ENCODE results near the gene PSMA1.
"Not testable (repeated sequence)": the region's sequence is repeated elsewhere in the genome, so short reads cannot be mapped to it uniquely, and the experiment has no call there.

Gene PSMA1

GRCh38 chr11:14519917-14520746, at the start of gene PSMA1:
TSS of gene PSMA1 (minus strand) at chr11:14520386. CDS start at chr11:14520299, 87 bp downstream.
- DNase-seq: peak; percentile 98 to 99

GRCh38 chr11:14569516-14569915, 49.3 kb upstream of the PSMA1 start:
- not testable (repeated sequence) for DNase-seq

- DNase-seq: no peak
Measured at GRCh38 chr11:14567064-14567651, 47.0 kb upstream of the PSMA1 start.

DNA sequence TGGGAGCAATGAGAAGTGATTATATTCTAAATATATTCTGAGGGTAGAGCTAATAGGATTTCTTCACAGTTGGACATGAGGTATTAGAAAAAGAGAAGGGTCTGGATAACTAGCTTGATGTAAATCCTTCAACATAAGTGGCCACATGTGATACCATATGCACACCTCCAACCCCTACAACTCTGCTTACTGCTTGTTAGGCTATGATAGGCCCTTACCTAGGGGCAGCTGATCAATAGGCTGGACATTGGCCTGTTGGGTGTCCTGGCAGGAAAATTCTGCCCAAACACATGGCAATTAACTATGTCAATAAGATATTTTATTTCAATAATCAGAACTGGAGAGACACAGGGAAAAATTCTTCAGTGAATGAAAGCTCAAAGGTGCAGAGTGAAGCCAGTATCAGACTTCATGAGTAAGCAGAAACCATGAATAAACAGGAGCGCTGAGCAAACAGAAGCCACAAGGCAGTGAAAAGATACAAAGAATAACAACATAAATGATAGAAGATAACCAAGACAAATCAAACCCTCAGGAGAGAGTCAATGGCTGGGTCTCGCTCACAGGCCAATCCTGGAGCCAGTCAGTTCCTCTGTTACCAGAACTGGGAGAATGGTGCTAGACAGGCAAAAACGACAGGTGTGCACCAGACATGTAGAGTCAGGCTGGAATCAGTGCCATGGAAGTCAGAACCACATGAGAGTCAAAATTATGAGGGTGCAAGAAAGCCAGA, 46.3 kb upstream of the PSMA1 start:
- DNase-seq: no peak

DNA sequence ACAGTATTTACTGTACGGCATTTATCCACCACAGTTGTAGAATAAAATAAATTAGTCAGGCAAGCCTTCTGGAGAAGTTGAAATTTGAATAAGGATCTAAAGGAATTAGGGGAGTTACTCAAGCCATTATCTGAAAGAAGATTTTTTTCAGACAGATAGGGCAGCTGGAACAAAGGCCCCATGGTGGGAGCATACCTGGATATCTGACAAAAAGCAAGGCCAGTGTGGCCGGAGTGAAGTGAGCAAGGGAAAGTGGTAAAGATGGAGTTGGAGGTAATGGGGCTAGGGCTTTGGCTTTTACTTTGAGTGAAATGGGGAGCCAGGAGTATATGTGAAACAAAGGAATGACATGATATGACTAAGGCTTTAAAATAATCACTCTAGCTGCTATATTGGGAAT, 45.7 kb upstream of the PSMA1 start:
- DNase-seq: no peak

- DNase-seq: no peak
Measured at GRCh38 chr11:14555818-14556217, 35.6 kb upstream of the PSMA1 start.

DNA sequence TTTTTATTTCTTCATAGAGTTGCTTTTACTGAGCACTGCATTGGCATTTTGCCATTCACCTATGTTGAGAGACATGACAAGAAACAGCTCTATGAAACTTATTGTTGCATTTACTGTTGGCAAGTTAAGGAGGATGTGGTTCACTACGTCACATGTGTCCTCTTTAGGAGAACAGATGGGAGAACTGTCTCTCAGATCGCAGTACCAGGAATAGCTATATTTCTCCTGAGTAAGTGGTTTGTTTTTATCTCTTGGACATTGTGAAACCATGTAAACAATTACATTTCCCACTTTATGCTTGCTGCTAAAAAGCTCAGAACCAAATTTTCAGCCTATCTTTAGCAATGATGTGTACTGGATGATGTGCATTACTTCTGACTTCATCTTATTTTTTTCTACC, 34.8 kb upstream of the PSMA1 start:
- DNase-seq: peak; percentile 43

- DNase-seq: no peak
Measured at GRCh38 chr11:14552089-14552488, 31.9 kb upstream of the PSMA1 start.

GRCh38 chr11:14551380-14551779, 31.2 kb upstream of the PSMA1 start:
- no peak for DNase-seq

GRCh38 chr11:14549891-14550290, 29.7 kb upstream of the PSMA1 start:
- no peak for DNase-seq

- no peak for DNase-seq
Measured at GRCh38 chr11:14547440-14547839, 27.3 kb upstream of the PSMA1 start.

DNA sequence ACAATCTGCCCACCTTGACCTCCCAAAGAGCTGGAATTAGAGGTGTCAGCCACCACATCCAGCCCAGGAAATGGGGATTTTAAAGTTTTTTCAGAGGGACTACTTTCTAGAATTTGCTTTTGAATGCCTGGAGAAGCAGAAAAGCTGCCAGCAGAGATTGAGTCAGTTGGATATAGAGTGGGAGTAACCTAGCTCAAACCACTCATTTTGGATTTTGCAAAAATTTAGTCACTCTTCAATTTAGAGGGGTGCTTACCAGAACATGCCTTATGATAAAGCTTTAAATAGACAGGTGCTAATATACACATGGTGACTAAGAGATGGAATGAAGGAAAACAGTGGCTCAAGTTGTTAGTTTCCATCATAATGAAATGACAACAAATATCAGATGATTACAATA, 26.5 kb upstream of the PSMA1 start:
- DNase-seq: no peak

- DNase-seq: peak; percentile 41 to 61
Measured at GRCh38 chr11:14544611-14545010, 24.4 kb upstream of the PSMA1 start.

DNA sequence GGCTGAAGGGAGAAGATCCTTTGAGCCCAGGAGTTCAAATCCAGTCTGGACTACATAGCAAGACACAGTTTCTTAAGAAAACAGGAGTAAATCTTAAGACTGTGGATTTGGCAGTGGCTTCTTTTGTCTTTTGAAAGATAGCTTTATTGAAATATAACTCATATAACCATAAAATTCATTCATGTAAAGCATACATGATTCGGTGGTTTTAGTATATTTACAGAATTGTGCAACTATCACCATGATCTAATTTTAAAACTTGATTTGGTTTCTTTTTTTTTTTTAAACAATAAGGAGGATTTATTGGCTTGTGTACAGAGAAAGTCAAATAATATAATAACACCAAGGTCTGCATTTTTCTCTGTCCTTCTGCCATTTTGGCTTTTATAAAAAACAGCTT, 23.1 kb upstream of the PSMA1 start:
- no peak for DNase-seq

DNA sequence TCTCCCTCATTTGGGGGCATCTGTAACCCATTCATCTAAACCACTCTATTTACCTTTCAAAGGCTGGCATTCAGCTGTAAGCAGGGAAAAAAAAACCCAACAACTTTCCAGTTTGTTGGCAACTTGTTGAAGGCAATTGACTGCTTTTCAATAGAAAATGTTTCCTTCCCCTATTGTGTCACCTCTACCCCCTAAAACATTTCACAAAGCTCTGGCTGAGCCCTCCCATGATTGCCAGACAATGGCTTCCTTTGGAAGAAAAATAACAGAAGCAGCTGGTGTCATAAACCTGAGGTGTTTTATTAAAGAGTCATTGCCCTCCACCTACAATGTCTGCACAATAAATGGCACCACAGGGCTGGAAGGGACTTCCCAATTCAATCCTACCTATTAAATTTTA, 22.1 kb upstream of the PSMA1 start:
- no peak for DNase-seq

DNA sequence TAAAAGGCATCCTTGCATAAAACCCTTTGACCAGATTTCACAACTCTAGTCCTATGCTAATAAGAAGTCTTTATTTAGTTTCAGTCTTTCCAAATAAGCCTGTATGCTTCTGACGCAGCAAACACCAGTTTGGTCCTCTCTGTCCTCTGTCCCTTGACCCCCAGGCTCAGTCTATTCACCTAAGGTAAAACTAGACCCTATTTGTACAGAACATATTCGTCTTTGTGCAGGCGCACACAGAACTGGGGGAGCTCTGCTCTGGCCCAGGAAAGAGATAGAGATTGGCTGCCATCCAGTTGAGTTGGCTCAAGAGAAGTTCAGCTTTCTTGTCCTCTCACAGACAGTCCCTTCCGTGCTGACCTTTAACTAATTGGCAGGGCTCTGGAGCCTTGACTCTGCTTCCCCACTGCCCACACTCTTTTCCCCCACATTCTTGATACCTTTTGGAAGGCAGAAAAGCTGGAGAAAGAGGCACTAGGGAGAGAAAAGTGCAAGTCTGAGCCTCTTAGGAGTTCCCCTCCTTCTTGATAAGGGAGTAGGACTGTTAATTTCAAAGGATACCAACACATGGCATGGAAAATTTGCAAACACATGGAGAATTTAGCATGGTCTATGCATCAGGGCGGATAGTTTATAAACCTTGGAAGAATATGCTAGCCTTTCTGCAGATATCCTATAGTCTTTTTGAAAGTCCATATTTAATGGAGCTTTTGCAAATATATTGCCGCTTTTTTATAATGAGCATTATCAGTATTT, 21.2 kb upstream of the PSMA1 start:
- DNase-seq: no peak

DNA sequence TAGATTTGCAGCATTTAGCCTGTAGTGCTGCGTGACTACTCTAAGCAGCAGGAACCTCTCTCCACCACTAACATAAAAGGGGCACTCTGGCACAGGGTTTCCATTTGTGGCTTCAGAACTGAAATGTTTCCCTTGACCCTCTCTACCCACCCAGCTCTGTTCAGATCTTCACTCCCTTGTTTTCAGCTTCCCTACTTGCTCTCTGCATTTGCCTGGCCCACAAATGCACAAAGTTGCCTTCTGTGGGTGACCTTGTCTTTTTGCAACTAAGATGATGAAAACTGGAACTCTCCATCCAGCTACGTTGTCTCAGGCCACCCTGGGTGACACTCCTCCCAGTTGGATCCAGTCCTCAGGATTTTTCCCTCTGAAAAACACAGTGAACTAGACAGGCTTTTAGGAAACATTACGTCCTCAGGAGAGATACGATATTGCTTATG, 19.8 kb upstream of the PSMA1 start:
- no peak for DNase-seq

DNA sequence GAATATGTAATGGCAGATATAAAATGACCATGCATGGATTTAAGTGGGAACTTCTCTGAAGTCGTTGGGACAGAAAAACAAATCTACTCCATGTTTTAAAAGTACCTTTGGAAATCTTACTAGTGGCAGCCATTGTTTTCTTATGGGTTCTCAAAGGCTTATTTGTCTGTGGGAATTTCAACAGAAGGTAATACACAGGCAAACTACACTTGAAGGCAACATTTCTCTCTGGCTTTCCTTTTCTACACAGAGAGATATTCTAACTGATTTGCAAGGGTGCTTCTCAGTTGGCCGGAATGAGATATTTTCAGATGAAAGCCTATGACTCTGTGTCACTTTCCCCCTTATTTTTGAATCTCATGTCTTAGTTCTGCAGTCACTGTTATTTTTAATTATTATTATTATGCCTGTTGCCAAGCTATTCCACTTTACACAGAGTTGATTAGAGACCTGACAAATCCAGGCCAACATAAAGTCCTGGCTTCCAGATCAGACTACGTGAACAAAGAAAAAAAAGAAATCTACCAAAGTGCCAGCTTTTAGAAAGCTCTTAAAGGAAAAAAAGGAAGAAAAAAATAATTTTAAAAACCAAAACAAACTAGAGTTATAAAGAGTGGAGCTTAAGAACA, 18.9 kb upstream of the PSMA1 start:
- DNase-seq: no peak

- no peak for DNase-seq
Measured at GRCh38 chr11:14538271-14538925, 18.2 kb upstream of the PSMA1 start.

DNA sequence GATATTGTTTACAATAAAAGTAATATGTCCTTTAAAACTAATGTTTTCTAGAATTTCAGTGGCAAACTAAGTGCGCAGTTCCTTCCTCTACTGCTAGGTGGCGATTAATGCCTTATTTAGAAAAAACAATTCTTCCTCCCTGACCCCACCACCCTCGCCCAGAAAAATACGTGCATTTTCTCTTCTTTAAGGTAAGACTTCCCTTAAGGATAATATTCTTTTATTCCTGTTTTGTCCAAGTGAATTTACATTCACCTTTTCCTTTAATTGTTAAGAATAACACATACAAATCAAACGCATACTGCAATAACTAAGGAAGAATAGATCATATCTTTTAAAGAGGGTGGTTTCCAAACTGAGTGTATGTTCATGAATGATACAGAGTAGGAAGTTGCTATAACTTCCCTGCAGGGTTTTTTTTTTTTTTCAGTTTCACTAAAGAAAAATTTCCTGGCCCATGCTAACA, 17.0 kb upstream of the PSMA1 start:
- peak; percentile 79 to 84 for DNase-seq

DNA sequence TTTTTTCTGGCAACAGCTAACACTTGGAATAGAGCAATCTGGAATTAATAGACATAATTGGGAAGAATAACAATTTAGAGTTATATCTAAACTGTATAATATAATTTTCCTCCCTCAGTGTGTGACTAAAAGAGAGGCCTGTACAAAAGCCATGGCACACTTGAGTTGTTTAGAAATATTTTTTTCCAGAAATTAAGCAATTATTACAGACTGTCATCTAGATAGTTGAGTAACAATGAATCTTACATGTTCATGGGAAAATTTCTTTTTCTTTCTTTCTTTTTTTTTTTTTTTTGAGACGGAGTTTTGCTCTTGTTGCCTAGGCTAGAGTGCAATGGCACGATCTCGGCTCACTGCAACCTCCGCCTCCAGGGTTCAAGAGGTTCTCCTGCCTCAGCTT, 15.0 kb upstream of the PSMA1 start:
- DNase-seq: not testable (repeated sequence)

GRCh38 chr11:14529951-14530350, 9.8 kb upstream of the PSMA1 start:
- DNase-seq: no peak

Measured in Kasumi-1 (cell line).